Dedifferentiated amniotic fluid mesenchymal stem cell (primary cell): ENCODE results near the gene SH2D7.

ENCODE experiments used
- DNase-seq: peaks from one replicate; pipeline ENCODE4 v3.0.0-alpha.2; 2016; ENCODE audit errors: extremely low spot score

The SH2D7 gene

DNA sequence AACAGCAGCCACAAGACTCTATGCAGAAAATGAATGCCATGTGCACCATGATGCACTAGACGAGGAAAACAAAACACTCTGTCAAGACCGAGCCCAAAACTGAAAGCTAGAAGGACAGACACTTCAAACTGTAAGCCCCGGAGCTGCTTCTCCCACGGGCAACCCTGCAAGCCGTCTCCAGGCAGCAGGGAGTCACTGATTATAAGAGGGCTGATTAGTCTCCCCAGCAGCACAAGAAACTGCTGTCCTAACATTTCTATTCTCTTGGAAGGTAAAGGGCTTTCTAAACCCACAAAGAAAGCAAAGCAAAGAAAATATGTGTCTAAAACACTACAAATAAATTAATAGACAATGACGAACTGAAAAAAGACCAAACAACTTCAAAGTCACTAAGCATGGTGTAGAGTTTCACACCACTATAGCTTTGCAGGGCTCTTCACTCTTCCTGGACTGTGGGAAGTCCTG is 30.4 kb upstream of the SH2D7 start:
- peak; percentile 39 for DNase-seq

DNA sequence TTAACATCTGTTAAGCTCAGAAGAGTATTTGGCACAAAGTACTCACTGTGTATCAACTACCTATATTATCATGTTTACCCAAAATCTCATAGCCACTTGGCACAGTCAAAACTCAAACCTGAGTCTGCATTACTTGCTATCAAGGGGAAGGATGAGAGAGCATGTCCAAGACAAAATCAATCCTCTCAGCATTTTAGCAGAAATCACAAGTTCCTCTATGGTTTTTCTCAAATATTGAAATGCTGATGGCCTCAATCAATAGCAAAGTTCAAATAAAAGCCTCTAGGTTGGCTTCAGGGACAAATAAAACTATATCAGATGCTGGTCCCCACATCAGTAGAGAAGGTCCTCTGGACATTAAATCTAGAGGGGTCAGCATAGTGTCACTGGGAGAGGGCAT is 29.1 kb upstream of the SH2D7 start:
- DNase-seq: no peak

GRCh38 chr15:78063970-78064385 is 28.4 kb upstream of the SH2D7 start:
- DNase-seq: no peak

- DNase-seq: peak; percentile 73
Measured at GRCh38 chr15:78064544-78064943, 27.8 kb upstream of the SH2D7 start.

- peak; percentile 98 for DNase-seq
Measured at GRCh38 chr15:78065284-78065872, 27.0 kb upstream of the SH2D7 start.

DNA sequence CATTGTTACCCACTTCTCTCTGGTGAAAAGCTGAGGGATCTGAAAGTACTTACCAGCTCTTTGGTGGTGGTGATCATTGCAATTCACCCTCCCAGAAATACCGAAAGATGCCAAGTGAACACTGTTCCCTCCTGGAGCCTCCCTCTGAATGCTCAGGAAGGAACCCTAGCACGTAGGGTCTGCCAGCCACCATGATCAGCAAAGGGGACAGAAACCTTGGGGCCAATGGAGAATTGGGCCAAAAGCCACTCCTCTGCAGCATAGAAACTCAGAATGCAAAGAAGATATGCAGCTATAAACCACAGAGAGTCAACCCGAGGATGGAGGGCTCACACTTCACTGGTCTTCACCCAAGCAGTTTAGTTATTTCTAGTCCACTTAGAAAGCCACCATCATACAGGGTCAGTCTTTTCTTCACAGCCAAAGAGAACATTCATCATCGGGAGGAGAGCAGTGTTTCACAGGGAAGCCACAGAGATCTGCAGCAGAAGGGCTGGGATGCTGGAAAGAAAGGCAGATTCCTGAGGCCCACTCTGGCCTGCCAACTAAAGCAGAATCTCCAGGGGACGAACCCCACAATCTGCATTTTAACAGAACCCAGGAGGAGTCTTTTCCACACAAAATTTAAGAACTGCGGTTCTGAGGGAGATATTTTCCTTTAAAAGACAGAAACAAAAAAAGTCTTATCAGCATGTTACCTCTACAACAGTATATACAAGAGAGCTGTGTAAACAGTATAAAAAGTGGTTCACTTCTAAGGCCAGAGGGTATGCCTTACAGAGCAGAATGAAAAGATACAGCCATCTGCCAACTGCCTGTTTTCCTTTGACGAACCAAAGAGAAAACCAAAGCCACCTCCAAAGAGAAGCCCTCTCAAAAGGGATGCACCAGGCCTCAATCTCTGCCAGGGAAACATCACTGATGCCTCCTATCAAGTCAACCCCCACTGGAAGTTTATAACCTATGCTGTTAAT is 26.1 kb upstream of the SH2D7 start:
- DNase-seq: no peak

GRCh38 chr15:78067328-78068228 is 24.8 kb upstream of the SH2D7 start:
- peak; percentile 40 for DNase-seq

DNA sequence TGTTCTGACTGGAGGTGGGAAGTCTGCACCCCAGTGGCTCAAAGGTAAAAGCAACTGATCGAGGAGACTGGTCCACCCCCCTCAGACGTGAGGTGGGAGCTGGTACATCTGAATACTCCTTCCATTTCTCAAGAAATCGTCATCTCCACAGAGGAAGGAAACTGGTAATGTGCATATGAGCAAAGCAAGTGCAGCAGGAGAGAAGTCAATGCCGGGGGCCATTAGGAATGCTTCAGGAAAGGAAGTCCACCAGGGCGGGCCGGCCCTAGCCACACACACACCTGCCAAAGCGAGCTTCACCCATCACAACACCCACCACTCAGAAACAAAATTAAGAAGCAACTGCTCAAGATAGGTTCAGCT is 23.3 kb upstream of the SH2D7 start:
- no peak for DNase-seq

GRCh38 chr15:78069462-78070029 is 22.8 kb upstream of the SH2D7 start:
- DNase-seq: no peak

DNA sequence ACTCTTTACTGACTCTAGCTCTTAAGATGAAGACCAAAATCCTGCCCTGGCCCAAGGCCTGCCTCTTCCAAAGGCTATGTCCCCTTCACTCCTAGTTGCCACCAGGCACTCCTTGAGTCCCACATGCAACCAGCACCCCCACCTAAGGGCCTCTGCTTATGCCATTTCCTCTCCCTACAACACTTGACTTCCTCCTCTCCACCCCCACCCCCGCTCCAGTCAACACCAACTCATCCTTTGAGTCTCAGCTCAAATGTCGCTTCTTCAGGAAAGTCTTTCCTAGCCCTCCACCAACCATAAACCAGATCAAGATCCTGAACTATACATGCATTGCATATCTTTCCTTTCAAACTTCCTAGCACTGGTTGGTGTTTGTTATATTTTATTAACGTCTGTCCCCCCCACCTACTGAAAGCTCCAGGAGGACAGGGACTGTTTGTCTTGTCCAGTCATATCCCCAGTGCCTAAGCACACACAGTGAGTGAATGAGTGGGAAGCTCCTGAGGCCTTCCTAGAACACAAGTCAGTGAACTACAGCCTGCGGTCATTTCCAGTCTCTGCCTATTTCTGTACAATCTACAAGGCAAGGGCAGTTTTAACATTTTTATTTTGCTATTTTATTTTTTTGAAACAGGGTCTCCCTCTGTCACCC is 22.2 kb upstream of the SH2D7 start:
- no peak for DNase-seq

- DNase-seq: no peak
Measured at GRCh38 chr15:78071383-78071782, 21.0 kb upstream of the SH2D7 start.

- DNase-seq: peak; percentile 32
Measured at GRCh38 chr15:78072080-78072892, 20.1 kb upstream of the SH2D7 start.

- no peak for DNase-seq
Measured at GRCh38 chr15:78073046-78073787, 19.1 kb upstream of the SH2D7 start.

- peak; percentile 74 for DNase-seq
Measured at GRCh38 chr15:78075490-78076230, 16.7 kb upstream of the SH2D7 start.

GRCh38 chr15:78076231-78077052 is 15.9 kb upstream of the SH2D7 start:
- DNase-seq: no peak

GRCh38 chr15:78077053-78077870 is 15.1 kb upstream of the SH2D7 start, which contains the start of gene TBC1D2B:
TBC1D2B (minus strand) TSS chr15:78077711; CDS start chr15:78077652, 59 bp downstream.
- DNase-seq: no peak

DNA sequence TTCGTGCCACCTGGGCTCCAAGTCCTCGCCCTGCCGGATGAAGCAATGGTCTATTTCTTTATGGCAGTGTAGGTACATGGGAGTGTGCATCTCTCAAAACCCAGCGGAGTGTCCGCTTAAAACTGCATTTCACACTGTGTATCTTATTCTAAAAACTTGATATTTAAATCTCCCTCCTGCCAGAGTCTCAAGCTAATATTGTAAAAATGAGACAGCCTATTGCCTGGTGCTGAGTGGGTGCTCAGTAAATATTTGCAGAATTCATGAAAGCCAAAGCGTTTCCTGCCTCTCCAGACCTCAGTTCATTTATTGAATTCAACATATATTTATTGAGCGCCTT is 14.5 kb upstream of the SH2D7 start:
- DNase-seq: no peak
